Activated gamma-delta T cell treated with anti-CD3 and anti-CD28 coated beads, Interleukin-2, amount 50 U/mL, for 16 hours (primary cell): ENCODE results near the gene KRT71.

Experiments used
- DNase-seq: peaks from one replicate; pipeline ENCODE4 v3.0.0-alpha.2; 2020; ENCODE audit warnings: low read depth

KRT71 gene

GRCh38 chr12:52496054-52496453 lies 56.9 kb downstream of the KRT71 start:
- DNase-seq, result no peak

GRCh38 chr12:52495389-52495788 lies 57.6 kb downstream of the KRT71 start:
- DNase-seq, result no peak

- no peak for DNase-seq
Measured at GRCh38 chr12:52494518-52494917, 58.4 kb downstream of the KRT71 start.

- DNase-seq, result no peak
Measured at GRCh38 chr12:52494100-52494499, 58.8 kb downstream of the KRT71 start.
